Activated T-cell treated with anti-CD3 and anti-CD28 coated beads, Interleukin-2, amount 50 U/mL, for 4 hours (primary cell): ENCODE measurements around the gene NEUROG3. TPM values are rescaled to one million over a fixed set of nuclear protein-coding genes. Genes with fewer than 3 reads are reported as not detected.

ENCODE experiments used
- ATAC-seq, 2 donors: fragments of 200-7000 bp; cut with Tn5 transposase; one replicate each; pipeline ENCODE4 v1.10.0; 2021
- DNase-seq: peaks from one replicate; pipeline ENCODE4 v3.0.0-alpha.2; 2020
- H3K27me3 Mint-ChIP-seq: one replicate; pipeline ENCODE4 v1.8.0; 2021; ENCODE audit warnings: low read depth, mixed read lengths
- H3K36me3 Mint-ChIP-seq: one replicate; pipeline ENCODE4 v1.8.0; 2022; ENCODE audit warnings: mixed read lengths; ENCODE audit not compliant: insufficient read depth
- H3K4me1 Mint-ChIP-seq: one replicate; pipeline ENCODE4 v1.8.0; 2021; ENCODE audit warnings: low read depth, mixed read lengths
- H3K4me3 Mint-ChIP-seq: one replicate; pipeline ENCODE4 v1.8.0; 2021; ENCODE audit warnings: mild to moderate bottlenecking, moderate library complexity, mixed read lengths
- H3K9me3 Mint-ChIP-seq: one replicate; pipeline ENCODE4 v1.8.0; 2021; ENCODE audit warnings: mixed read lengths
- total RNA-seq, 3 donors: library from RNA; stranded (reverse); gene quantifications; one replicate each; pipeline ENCODE4 v1.2.1, GENCODE V29; 2021

The NEUROG3 gene
- total RNA-seq, 3 donors from 2014 or later: not detected

- Mint-ChIP-seq H3K9me3 (no peaks in the 10 kb centered on the region), H3K4me3 (no peak overlapping the region), H3K36me3 (no peaks in the 10 kb centered on the region), H3K27me3 (peaks cover 70% of the 10 kb centered on the region), H3K4me1 (peaks cover 13% of the 10 kb centered on the region)
- no peak for ATAC-seq
- DNase-seq: no peak
These were observed 5.3 kb upstream of the NEUROG3 start for GRCh38 chr10:69578508-69578991.

- H3K36me3 Mint-ChIP-seq: no peaks in the 10 kb centered on the region
- H3K4me1 Mint-ChIP-seq: peaks cover 18% of the 10 kb centered on the region
- no peaks in the 10 kb centered on the region for H3K9me3 Mint-ChIP-seq
- ATAC-seq: no peak
- DNase-seq: no peak
- no peak overlapping the region for H3K4me3 Mint-ChIP-seq
- H3K27me3 Mint-ChIP-seq: peaks cover 77% of the 10 kb centered on the region
These were observed 4.3 kb upstream of the NEUROG3 start for GRCh38 chr10:69577268-69578232.

- no peaks in the 10 kb centered on the region for H3K36me3 Mint-ChIP-seq
- no peak overlapping the region for H3K4me3 Mint-ChIP-seq
- DNase-seq (no peak), ATAC-seq (no peak)
- no peaks in the 10 kb centered on the region for H3K9me3 Mint-ChIP-seq
- H3K27me3 Mint-ChIP-seq: peaks cover 82% of the 10 kb centered on the region
- peaks cover 22% of the 10 kb centered on the region for H3K4me1 Mint-ChIP-seq
These were observed 3.3 kb upstream of the NEUROG3 start for GRCh38 chr10:69576334-69577011.

- Mint-ChIP-seq H3K36me3 (no peaks in the 10 kb centered on the region), H3K27me3 (peaks cover 85% of the 10 kb centered on the region), H3K4me3 (no peak overlapping the region), H3K4me1 (peaks cover 23% of the 10 kb centered on the region), H3K9me3 (no peaks in the 10 kb centered on the region)
- DNase-seq (no peak), ATAC-seq (no peak)
These were observed 2.0 kb upstream of the NEUROG3 start for GRCh38 chr10:69575164-69575722.

- H3K27me3 Mint-ChIP-seq: peaks cover 86% of the 10 kb centered on the region
- ATAC-seq: peak in 1 of 2 donors; percentile 15
These were observed 1.4 kb upstream of the NEUROG3 start for GRCh38 chr10:69574571-69574978.

GRCh38 chr10:69572159-69573055 is 815 bp downstream of the NEUROG3 start:
- Mint-ChIP-seq H3K4me3 (peak overlapping the region; percentile 73), H3K4me1 (peaks cover 23% of the 10 kb centered on the region), H3K36me3 (no peaks in the 10 kb centered on the region), H3K27me3 (peaks cover 86% of the 10 kb centered on the region), H3K9me3 (no peaks in the 10 kb centered on the region)
- no peak for DNase-seq
- peak; percentile 71 to 75 for ATAC-seq

More at GRCh38 chr10:69574571-69574978, 1.4 kb upstream of the NEUROG3 start:
- no peaks in the 10 kb centered on the region for H3K9me3 Mint-ChIP-seq
- H3K4me1 Mint-ChIP-seq: peaks cover 23% of the 10 kb centered on the region
- H3K36me3 Mint-ChIP-seq: no peaks in the 10 kb centered on the region
- H3K4me3 Mint-ChIP-seq: peak overlapping the region; percentile 17
- DNase-seq: no peak

- Mint-ChIP-seq H3K9me3 (no peaks in the 10 kb centered on the region), H3K4me3 (peak overlapping the region; percentile 62), H3K36me3 (no peaks in the 10 kb centered on the region), H3K4me1 (peaks cover 23% of the 10 kb centered on the region), H3K27me3 (peaks cover 86% of the 10 kb centered on the region)
- ATAC-seq: no peak
- DNase-seq: no peak
These were observed 1.5 kb downstream of the NEUROG3 start for GRCh38 chr10:69571618-69572158.

- ATAC-seq (no peak), DNase-seq (no peak)
- Mint-ChIP-seq H3K9me3 (no peaks in the 10 kb centered on the region), H3K36me3 (no peaks in the 10 kb centered on the region), H3K4me1 (peaks cover 23% of the 10 kb centered on the region), H3K27me3 (peaks cover 89% of the 10 kb centered on the region), H3K4me3 (no peak overlapping the region)
These were observed 3.0 kb downstream of the NEUROG3 start for GRCh38 chr10:69570050-69570816.

- no peak for DNase-seq
- peaks cover 84% of the 10 kb centered on the region for H3K27me3 Mint-ChIP-seq
- no peaks in the 10 kb centered on the region for H3K36me3 Mint-ChIP-seq
- ATAC-seq: no peak
- no peaks in the 10 kb centered on the region for H3K9me3 Mint-ChIP-seq
- H3K4me3 Mint-ChIP-seq: no peak overlapping the region
- peaks cover 17% of the 10 kb centered on the region for H3K4me1 Mint-ChIP-seq
These were observed 3.8 kb downstream of the NEUROG3 start for GRCh38 chr10:69569396-69569934.

- Mint-ChIP-seq H3K4me3 (no peak overlapping the region), H3K27me3 (peaks cover 80% of the 10 kb centered on the region), H3K9me3 (no peaks in the 10 kb centered on the region), H3K4me1 (peaks cover 12% of the 10 kb centered on the region), H3K36me3 (no peaks in the 10 kb centered on the region)
- ATAC-seq (no peak), DNase-seq (no peak)
These were observed 4.5 kb downstream of the NEUROG3 start for GRCh38 chr10:69568472-69569395.

- ATAC-seq (no peak), DNase-seq (no peak)
- peaks cover 6% of the 10 kb centered on the region for H3K4me1 Mint-ChIP-seq
These were observed 5.3 kb downstream of the NEUROG3 start for GRCh38 chr10:69567920-69568319.

GRCh38 chr10:69562731-69563254 is 10.4 kb downstream of the NEUROG3 start:
- DNase-seq (no peak), ATAC-seq (no peak)
- Mint-ChIP-seq H3K27me3 (peaks cover 27% of the 10 kb centered on the region), H3K4me3 (no peak overlapping the region), H3K9me3 (no peaks in the 10 kb centered on the region), H3K36me3 (no peaks in the 10 kb centered on the region), H3K4me1 (peaks cover 13% of the 10 kb centered on the region)

More at GRCh38 chr10:69567920-69568319, 5.3 kb downstream of the NEUROG3 start:
- H3K27me3 Mint-ChIP-seq: peaks cover 75% of the 10 kb centered on the region
- H3K9me3 Mint-ChIP-seq: no peaks in the 10 kb centered on the region
- H3K36me3 Mint-ChIP-seq: no peaks in the 10 kb centered on the region
- no peak overlapping the region for H3K4me3 Mint-ChIP-seq
